GM12874 (cell line): ENCODE results near the gene XIRP1.

Experiments
- CTCF ChIP-seq: IDR thresholded peaks from 2 replicates; pipeline ENCODE4 v1.5.1; 2011; ENCODE audit warnings: low read depth, mild to moderate bottlenecking, control low read depth, low read length, moderate library complexity; ENCODE audit not compliant: insufficient read depth

The XIRP1 gene

DNA sequence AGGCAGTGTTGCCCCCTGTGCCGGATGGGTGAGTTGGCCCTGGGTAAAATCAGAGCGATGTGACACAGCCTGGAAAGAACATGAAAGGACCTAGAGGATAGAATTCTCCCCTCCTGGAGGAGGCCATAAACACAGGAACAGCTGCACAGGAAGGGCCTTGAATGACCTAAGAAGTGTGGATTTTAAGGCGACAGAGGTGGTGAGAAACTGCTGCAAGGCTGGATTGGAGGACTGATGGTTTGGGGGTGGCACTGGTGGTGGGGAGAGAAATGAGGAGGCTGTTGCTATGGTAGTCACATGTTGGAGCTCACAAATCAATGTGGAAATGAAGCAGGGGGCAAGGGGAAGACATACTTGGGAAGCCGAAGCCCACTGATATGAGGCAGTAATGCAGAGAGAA, 13.8 kb downstream of the XIRP1 start:
- no peak for TF ChIP-seq CTCF

DNA sequence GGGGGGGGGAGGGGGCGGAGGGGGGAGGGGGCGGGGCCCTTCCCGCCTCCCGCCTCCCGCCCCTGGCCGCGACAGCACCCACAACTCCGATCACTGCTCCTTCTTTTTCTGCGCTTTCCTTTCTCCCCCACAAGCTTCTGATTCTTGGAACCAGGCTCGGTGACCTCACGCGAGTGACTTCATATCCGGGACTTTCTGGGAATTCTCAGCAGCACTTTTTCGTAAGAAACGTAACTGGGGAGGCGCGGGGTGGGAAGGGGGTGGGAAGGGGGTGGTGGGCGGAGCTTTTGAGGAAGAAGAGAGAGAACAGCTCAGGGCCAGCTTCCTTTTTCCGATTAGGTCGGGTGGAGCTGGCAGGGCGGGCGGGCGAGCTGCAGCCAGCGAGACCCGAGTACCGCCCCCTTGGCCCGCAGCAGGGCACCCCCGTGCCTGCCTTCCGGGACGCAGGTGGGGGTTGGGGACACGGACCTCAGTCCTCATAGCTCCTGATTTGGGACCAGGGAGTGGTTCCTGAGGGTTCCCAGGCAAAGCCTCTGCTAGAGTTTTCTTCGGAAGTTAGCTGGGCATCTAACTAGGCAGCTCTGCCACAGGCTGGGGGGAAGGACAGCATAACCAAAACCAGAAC, 14.6 kb downstream of the XIRP1 start:
- no peak for TF ChIP-seq CTCF

- no peak for TF ChIP-seq CTCF
These were observed 16.2 kb downstream of the XIRP1 start for GRCh38 chr3:39176025-39176714.

- no peak for TF ChIP-seq CTCF
These were observed 18.9 kb downstream of the XIRP1 start for GRCh38 chr3:39173318-39174125.

DNA sequence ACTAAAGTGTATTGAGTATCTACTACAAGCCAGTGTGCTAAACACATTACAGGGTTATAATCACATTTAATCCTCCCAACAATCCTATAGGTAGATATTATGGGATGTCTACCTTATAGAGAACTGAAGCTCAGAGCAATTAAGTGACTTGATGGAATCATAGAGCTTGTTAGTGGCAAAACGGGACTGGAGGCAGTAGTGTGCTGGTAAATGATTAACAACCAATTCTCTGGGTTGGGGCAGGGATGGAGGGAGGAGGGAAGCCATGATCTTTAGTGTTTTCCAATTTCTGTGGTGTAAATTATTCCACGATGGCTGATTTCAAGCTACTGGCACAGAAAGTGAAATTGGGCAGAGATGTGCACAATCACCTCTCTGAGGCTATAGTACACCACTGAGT, 20.5 kb downstream of the XIRP1 start:
- no peak for TF ChIP-seq CTCF

DNA sequence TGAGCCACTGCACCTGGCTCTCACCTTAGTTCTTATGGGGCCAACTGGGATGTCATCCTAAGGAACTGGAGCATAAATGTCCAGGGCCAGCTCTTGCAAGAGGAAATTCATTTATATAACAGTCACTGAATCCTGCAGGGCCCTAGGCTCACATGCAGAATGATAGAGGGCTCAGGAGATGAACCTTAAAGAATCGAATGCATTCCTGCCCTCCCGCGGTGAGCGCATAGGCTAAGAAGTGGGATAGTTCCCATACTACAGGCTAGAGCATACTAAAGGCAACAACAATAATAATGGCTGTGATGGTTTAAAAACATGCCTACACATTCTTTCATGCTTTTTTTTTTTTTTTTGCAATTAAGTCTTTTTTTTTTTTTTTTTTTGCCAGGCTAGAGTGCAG, 21.9 kb downstream of the XIRP1 start:
- no peak for TF ChIP-seq CTCF

DNA sequence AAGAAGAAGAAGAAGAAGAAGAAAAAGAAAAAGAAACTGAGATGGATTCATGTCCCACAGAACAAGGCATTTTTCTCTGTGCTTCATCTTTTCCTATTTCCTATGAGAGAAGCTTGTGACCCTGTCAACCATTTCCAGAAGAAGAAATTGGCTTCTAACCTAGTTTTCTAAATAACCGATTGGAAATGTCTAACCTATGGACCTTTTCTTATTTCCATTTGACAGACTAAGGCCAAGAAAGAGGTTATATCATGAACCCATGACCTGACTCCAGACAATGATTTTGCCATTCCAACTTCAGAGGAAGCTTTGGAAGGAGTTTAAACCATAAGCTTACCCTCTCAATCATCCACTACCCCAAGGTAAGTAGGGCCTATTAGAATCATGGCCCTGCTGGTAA, 22.7 kb downstream of the XIRP1 start:
- TF ChIP-seq CTCF, result no peak
